IMR-90 (cell line): ENCODE measurements around the gene RSPH9. TPM values are rescaled to one million over a fixed set of nuclear protein-coding genes. Genes with fewer than 3 reads are reported as not detected.

Experiments
- ATAC-seq: fragments of 200-7000 bp; cut with Tn5 transposase; 2 replicates; pipeline ENCODE4 v1.9.1; 2020; ENCODE audit warnings: low read depth, mild to moderate bottlenecking, moderate library complexity
- BruUV-seq: library from RNA; stranded (reverse); fragments of 400-500 nt; replicated peaks from 2 replicates; lab custom pipeline; 2021; lab: Mats Ljungman, UMichigan
- CTCF ChIA-PET: fragments of 300-600 bp; formaldehyde crosslinking; extraction: SDS; loops from one replicate; lab custom pipeline; 2021; ENCODE audit warnings: antibody characterized with exemption; lab: Yijun Ruan, JAX
- POLR2A ChIA-PET: fragments of 300-600 bp; sonication (Branson Sonifier 250); formaldehyde crosslinking; loops from one replicate; lab custom pipeline; 2022; ENCODE audit warnings: antibody characterized with exemption; ENCODE audit not compliant: unreplicated experiment; lab: Charles Lee
- DNase-seq: peaks from one replicate; pipeline ENCODE4 v3.0.0; 2013
- H2AFZ ChIP-seq: replicated peaks from 2 replicates; pipeline ENCODE3; 2013; ENCODE audit warnings: low read length, mild to moderate bottlenecking; ENCODE audit not compliant: poor library complexity
- H2AK5ac ChIP-seq: 2 replicates; pipeline ENCODE4 v1.6.1; 2013; ENCODE audit warnings: low read depth, low read length, inconsistent platforms
- H2AK9ac ChIP-seq: replicated peaks from 2 replicates; pipeline ENCODE3; 2013; ENCODE audit warnings: mild to moderate bottlenecking, low read depth, low read length, moderate library complexity; ENCODE audit not compliant: poor library complexity
- H2BK120ac ChIP-seq: 2 replicates; pipeline ENCODE4 v1.6.1; 2013; ENCODE audit warnings: low read depth, low read length, inconsistent platforms
- H2BK15ac ChIP-seq: 3 replicates; pipeline ENCODE4 v1.6.1; 2013; ENCODE audit warnings: low read depth, low read length, inconsistent platforms
- H2BK20ac ChIP-seq: 2 replicates; pipeline ENCODE4 v1.6.1; 2013; ENCODE audit warnings: low read depth, mild to moderate bottlenecking, inconsistent platforms, low read length, moderate library complexity
- H2BK5ac ChIP-seq: 2 replicates; pipeline ENCODE4 v1.6.1; 2013; ENCODE audit warnings: mild to moderate bottlenecking, low read depth, low read length, inconsistent platforms; ENCODE audit not compliant: poor library complexity, severe bottlenecking
- H3K14ac ChIP-seq: replicated peaks from 2 replicates; pipeline ENCODE4 v1.6.1; 2013; ENCODE audit warnings: low read depth, low read length, inconsistent platforms
- H3K18ac ChIP-seq: 2 replicates; pipeline ENCODE4 v1.6.1; 2013; ENCODE audit warnings: low read depth, low read length, control low read depth
- H3K23ac ChIP-seq: 2 replicates; pipeline ENCODE4 v1.6.1; 2013; ENCODE audit warnings: low read depth, low read length, inconsistent platforms
- H3K27ac ChIP-seq: 2 replicates; pipeline ENCODE4 v1.5.1; 2013; ENCODE audit warnings: mild to moderate bottlenecking, control low read depth, low read length; ENCODE audit not compliant: insufficient read depth
- H3K27me3 ChIP-seq: 2 replicates; pipeline ENCODE4 v1.6.1; 2013; ENCODE audit warnings: low read length; ENCODE audit not compliant: control insufficient read depth, insufficient read depth
- H3K36me3 ChIP-seq: 2 replicates; pipeline ENCODE4 v1.6.1; 2013; ENCODE audit warnings: low read length, mixed read lengths; ENCODE audit not compliant: control insufficient read depth, insufficient read depth
- H3K4ac ChIP-seq: 2 replicates; pipeline ENCODE4 v1.6.1; 2013; ENCODE audit warnings: low read depth, low read length, inconsistent platforms
- H3K4me1 ChIP-seq: 2 replicates; pipeline ENCODE4 v1.6.1; 2013; ENCODE audit warnings: low read length, mixed read lengths; ENCODE audit not compliant: control insufficient read depth, insufficient read depth
- H3K4me2 ChIP-seq: 2 replicates; pipeline ENCODE4 v1.6.1; 2013; ENCODE audit warnings: low read depth, mild to moderate bottlenecking, control low read depth, low read length, moderate library complexity
- H3K4me3 ChIP-seq: 2 replicates; pipeline ENCODE4 v1.5.1; 2013; ENCODE audit warnings: low read depth, mild to moderate bottlenecking, control low read depth, low read length, moderate library complexity; ENCODE audit not compliant: insufficient read depth
- H3K56ac ChIP-seq: 2 replicates; pipeline ENCODE4 v1.6.1; 2013; ENCODE audit warnings: low read length, inconsistent platforms; ENCODE audit not compliant: insufficient read depth; ENCODE audit errors: extremely low read depth
- H3K79me1 ChIP-seq, 2 experiments: 2 replicates each; pipeline ENCODE4 v1.6.1; 2013; ENCODE audit warnings: low read length in 2 of 2, inconsistent platforms in 1 of 2, low read depth in 1 of 2
- H3K9ac ChIP-seq: 2 replicates; pipeline ENCODE4 v1.6.1; 2013; ENCODE audit warnings: low read depth, low read length, control low read depth
- H3K9me1 ChIP-seq: 2 replicates; pipeline ENCODE4 v1.6.1; 2013; ENCODE audit warnings: low read length, inconsistent platforms; ENCODE audit not compliant: insufficient read depth
- H3K9me3 ChIP-seq: 2 replicates; pipeline ENCODE4 v1.6.1; 2013; ENCODE audit warnings: low read length; ENCODE audit not compliant: control insufficient read depth, insufficient read depth
- H4K20me1 ChIP-seq: 2 replicates; pipeline ENCODE4 v1.6.1; 2013; ENCODE audit warnings: low read length, inconsistent platforms; ENCODE audit not compliant: insufficient read depth
- H4K5ac ChIP-seq: 2 replicates; pipeline ENCODE4 v1.6.1; 2013; ENCODE audit warnings: mild to moderate bottlenecking, low read depth, low read length, control low read depth
- H4K8ac ChIP-seq, 2 experiments: 2 replicates each; pipeline ENCODE4 v1.6.1; 2013; ENCODE audit warnings: low read depth in 2 of 2, low read length in 2 of 2, control low read depth in 1 of 2, inconsistent platforms in 1 of 2
- H4K91ac ChIP-seq: 2 replicates; pipeline ENCODE4 v1.6.1; 2013; ENCODE audit warnings: low read depth, low read length, inconsistent platforms; ENCODE audit not compliant: insufficient read depth
- FOS ChIP-seq: fragments of 150-350 bp; IDR thresholded peaks from 2 replicates; pipeline ENCODE4 v1.6.1; 2016; ENCODE audit warnings: low read depth, low read length
- MXI1 ChIP-seq: IDR thresholded peaks from 2 replicates; pipeline ENCODE4 v1.6.1; 2012; ENCODE audit warnings: low read depth, mild to moderate bottlenecking, low read length, moderate library complexity, borderline replicate concordance
- POLR2A ChIP-seq: IDR thresholded peaks from 2 replicates; pipeline ENCODE4 v1.6.1; 2012; ENCODE audit warnings: mild to moderate bottlenecking, low read depth, low read length
- RFX5 ChIP-seq: IDR thresholded peaks from 2 replicates; pipeline ENCODE4 v1.8.0; 2012; ENCODE audit warnings: low read depth, mild to moderate bottlenecking, low read length, moderate library complexity
- WGBS, 2 experiments: methylation state at CpG; one replicate each; pipeline versions ENCODE4 v1.1.5 to v1.1.7; 2013; ENCODE audit warnings: missing lambda C conversion rate in 2 of 2; ENCODE audit not compliant: insufficient read length in 1 of 2; ENCODE audit errors: extremely low coverage in 2 of 2; 5-methylcytosine and 5-hydroxymethylcytosine counted together
- dilution Hi-C: fragments of 300-500 bp; cut with HindIII; formaldehyde crosslinking; loops from one replicate; pipeline ENCODE4 v1.14.3; 2018; ENCODE audit warnings: low sequenced_read_pairs; ENCODE audit not compliant: unreplicated experiment
- in situ Hi-C: fragments of 300-500 bp; cut with MboI; formaldehyde crosslinking; loops from 3 replicates; pipeline ENCODE4 v1.14.3; 2019; ENCODE audit warnings: low sequenced_read_pairs, inconsistent platforms, mixed read lengths
- intact Hi-C: fragments of 100-400 bp; cut with micrococcal nuclease; formaldehyde crosslinking; loops from 2 replicates; pipeline ENCODE4 v1.10.0; 2022
- polyA plus RNA-seq, 3 experiments: library from polyadenylated mRNA; depleted of rRNA; stranded (reverse); fragments of >200 nt; gene quantifications; 2 replicates each; pipeline ENCODE4 v1.2.3, GENCODE V29; 2012; ENCODE audit warnings: low replicate concordance in 1 of 3
- total RNA-seq: library from RNA; depleted of rRNA; stranded (reverse); fragments of >200 nt; gene quantifications from 2 replicates; pipeline ENCODE4 v1.2.3, GENCODE V29; 2012

Gene RSPH9
- total and polyA plus RNA-seq, 2 of the 4 experiments (the other 2 are of a cell fraction): 0.18 to 0.21 TPM

DNA sequence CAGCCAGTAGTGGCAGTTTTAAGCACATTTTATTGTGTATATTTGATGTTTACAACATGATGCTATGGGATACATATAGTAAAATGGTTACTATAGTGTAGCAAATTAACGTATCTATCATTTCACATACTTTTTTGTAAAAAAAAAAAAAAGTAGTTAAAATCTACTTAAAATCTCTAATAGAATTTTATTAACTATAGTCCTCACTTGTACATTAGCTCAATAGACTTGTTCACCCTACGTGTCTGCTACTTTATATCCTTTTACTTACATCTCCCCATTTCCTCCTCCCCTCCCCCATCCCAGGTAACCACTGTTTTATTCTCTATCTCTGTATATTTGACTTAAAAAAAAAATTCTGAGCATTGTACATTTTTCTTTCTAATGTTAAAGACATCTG is 38.8 kb upstream of the RSPH9 start:
- dilution Hi-C loops (no loop called here), intact Hi-C loops (no loop called here), in situ Hi-C loops (loop anchor here (10.0 kb wide), 1 partner anchor 469 kb away; no protein-coding TSS in a partner anchor)
- Histone ChIP-seq H2AK5ac (no peak overlapping the region), H3K23ac (no peak overlapping the region), H4K20me1 (peaks cover 4% of the 10 kb centered on the region; the same call in 1 of the 2 replicates), H2BK20ac (no peak overlapping the region), H3K9me1 (no peaks in the 10 kb centered on the region), H3K27ac (no peak overlapping the region), H3K9ac (no peak overlapping the region), H4K8ac (no peak overlapping the region), H2BK120ac (no peak overlapping the region), H3K18ac (no peak overlapping the region), H3K4me2 (no peak overlapping the region), H3K36me3 (peaks cover 22% of the 10 kb centered on the region), H3K79me1 (peaks cover 3 to 11% of the 10 kb centered on the region in 2 experiments), H3K56ac (no peak overlapping the region), H3K27me3 (no peaks in the 10 kb centered on the region), H3K4me1 (no peaks in the 10 kb centered on the region), H2AFZ (no peak overlapping the region), H3K4ac (no peak overlapping the region), H4K91ac (no peak overlapping the region), H2BK5ac (no peak overlapping the region), H3K14ac (no peak overlapping the region), H3K4me3 (no peak overlapping the region), H2BK15ac (no peak overlapping the region), H3K9me3 (no peaks in the 10 kb centered on the region), H4K5ac (no peak overlapping the region), H2AK9ac (no peak overlapping the region)
- no CpG with 5 or more reads among the region's 2 CpGs for WGBS, 2 experiments
- TF ChIP-seq RFX5 (no peak), MXI1 (no peak), FOS (no peak), POLR2A (no peak)
- ChIA-PET CTCF (interaction anchor here (0.6 to 0.7 kb wide), 3 partner anchors 336 to 923 kb away, joined by 4 to 6 read pairs (median 4); no protein-coding TSS in a partner anchor), POLR2A (no interaction called here)
- BruUV-seq: no TSS peak
- no peak for DNase-seq
- no peak for ATAC-seq
